NCI-H69 (cell line): ENCODE results near the gene CCSER1.
A peak's percentile ranks its signal among the peaks of the same experiment; 100 is the strongest.
"Not testable (repeated sequence)": the region's sequence is repeated elsewhere in the genome, so short reads cannot be mapped to it uniquely, and the experiment has no call there.

Experiments used
- DNase-seq: peaks from one replicate; lab custom pipeline; 2025; lab: John Stamatoyannopoulos, UW

The CCSER1 gene

DNA sequence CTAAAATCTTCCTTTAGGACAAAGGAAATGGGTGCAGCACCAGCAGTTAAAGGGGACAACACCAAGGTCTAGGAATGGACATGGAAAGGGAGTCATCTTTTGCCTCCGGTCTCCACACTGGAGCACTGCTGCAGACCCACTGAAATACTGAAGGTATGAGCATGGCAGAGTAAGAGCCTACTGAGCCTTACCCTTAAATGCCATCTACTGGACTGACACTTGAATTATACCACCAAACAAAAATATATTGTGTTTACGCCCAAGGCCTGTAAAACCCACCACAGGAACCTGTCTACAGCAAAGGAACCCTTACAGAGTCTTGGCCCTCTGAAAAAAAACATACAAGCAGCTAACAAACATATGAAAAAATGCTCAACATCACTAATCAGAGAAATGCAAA, 443.4 kb downstream of the CCSER1 start:
- DNase-seq, result no peak

DNA sequence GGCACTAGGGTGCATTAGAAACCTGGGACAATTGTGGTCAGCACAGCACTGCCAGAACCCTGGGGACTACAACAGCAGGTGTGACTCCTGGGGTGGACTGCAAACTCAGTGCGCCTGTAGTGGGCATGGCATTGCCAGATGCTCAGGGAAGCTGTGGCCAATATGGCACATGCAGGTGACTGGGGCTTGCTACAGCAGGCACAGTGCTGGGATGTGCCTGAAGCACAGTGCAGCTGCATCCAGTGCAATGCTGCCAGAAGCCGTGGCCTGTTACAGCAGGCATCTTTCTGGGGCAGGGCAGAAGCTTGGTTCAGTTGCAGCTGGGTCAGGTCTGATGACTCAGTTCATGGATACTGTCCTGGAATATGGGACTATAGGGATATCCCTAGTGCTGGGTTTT, 445.8 kb downstream of the CCSER1 start:
- DNase-seq, result peak; percentile 66

DNA sequence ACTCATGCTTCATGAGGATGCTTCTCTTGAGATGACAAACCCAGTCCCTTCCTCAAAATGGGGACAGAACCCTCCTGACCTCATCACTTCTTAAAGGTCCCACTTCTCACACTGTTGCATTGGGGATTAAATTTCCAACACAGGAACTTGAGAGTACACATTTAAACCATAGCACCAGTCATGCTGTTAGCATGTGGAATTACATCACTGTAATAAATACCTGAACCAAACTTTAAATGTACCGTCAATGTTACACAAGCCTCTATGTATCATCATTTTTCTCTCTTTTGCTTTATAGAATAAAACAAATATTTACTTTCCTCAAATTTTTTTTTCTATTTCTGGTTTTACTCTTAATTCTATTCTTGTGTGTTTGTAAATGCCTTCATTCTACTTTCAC, 448.2 kb downstream of the CCSER1 start:
- DNase-seq, result no peak

DNA sequence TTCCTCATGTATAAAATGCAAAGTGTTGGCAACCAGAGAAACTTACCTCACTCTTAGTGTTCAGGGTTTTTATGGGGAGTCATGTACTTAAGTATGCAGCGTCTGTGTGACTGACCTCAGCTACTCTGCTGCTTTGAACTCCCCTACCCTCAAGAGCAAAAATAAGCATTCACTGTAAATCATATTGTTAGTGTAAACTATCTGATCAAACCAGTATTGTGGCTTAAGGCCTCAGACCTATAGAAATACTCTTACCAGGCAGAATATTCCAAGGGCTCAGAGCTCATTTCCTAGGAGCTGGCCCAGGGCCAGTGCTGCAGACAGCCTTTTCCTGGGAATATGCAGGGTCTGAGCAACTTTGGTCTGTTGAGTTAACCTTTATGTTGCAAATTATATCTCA, 453.1 kb downstream of the CCSER1 start:
- DNase-seq, result peak; percentile 22

DNA sequence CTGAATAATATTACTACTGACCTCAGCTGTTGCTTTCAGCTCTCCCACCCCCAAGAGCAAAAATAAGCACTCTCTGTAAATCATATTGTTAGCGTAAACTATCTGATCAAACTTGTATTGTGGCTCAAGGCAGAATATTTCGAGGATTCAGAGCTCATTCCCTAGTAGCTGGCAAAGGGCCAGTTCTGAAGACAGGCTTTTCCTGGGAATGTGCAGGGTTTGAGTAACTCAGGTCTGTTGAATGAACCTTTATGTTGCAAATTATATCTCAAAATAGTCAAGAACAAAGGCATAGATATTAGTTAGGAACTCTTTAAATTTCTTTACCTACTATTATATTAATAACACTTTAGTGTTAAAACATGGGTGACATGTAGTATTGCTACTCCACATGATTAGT, 454.9 kb downstream of the CCSER1 start:
- DNase-seq, result peak; percentile 5

DNA sequence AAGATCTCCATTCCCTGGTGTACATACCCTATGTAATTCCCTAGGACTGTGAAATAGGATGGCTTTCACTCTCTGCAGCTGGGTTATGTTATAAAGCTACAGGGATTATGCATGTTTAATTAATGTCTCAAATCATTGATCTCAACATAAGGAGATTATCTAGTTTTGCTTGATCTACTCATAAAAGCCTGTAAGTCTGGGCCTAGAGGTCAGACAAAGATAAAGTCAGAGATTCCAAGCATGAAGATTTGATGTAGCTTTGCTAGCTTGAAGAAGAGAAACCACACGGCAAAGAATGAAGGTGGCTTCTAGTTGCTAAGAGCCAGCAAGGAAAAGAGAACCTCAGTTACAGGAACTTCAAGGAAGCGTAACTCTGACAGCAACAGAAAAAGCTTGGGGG, 456.9 kb downstream of the CCSER1 start:
- no peak for DNase-seq

DNA sequence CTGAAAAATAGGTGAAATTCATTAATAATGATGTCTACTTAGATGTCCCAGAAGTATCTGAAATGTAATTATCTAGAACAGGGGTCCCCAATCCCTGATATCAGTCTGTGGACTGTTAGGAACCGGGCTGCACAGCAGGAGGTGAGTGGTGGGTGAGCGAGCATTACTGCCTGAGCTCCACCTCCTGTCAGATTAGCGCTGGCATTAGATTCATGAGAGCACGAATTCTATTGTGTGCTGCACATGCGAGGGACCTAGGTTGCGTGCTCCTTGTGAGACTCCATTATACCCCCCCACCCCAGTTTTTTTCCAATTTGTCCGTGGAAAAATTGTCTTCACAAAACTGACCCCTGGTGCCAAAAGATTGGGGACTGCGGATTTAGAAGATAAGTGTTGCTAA, 458.8 kb downstream of the CCSER1 start:
- DNase-seq, result no peak

DNA sequence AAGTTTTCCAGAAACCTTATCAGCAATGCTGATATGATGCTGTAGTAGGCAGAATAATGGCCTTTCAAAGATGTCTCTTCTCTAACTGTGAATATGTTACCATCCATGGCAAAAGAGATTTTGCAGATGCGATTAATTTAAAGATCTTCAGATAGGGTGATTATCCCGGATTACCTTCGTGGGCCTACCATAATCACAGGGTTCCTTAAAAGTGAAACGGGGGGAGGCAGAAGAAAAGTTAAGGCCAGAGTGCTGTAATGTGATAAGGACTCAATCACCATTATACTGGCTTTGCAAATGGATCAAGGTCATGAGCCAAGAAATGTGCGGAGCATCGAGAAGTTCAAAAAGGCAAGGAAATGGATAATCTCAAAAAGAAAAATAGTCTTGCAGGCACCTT, 459.6 kb downstream of the CCSER1 start:
- DNase-seq, result no peak

DNA sequence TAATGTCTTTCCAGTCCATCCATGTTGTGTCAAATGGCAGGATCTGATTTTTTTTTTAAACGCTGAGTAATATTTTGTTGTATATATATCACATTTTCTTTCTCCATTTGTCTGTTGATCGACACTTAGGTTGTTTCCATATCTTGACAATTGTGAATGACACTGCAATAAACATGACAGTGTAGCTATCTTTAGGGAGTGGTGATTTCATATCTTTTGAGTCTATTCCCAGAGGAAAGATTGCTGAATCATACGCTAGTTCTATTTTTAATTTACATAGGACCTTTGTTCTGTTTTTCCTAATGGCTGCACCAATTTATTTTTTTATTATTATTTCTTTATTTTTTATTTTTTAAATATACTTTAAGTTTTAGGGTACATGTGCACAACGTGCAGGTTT, 470.7 kb downstream of the CCSER1 start:
- no peak for DNase-seq

DNA sequence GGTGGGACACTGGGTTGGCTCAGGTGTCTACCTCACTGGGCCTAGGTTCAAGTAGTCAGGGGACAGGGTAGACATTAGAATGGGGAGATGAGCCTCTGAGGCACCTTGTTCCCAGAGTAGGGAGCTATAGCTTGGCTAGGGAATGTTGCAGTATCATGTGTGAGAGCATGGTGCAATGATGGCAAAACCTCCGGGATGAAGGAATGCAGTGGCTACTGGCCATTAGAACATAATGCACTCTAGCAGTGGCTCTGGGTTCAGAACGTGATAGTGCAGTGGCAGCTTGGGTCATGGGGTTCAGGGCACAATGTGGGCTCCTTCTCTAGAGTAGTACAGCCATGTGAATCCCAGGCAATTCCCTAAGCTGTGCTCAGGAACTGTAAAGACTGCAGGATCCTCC, 471.5 kb downstream of the CCSER1 start:
- DNase-seq, result no peak

DNA sequence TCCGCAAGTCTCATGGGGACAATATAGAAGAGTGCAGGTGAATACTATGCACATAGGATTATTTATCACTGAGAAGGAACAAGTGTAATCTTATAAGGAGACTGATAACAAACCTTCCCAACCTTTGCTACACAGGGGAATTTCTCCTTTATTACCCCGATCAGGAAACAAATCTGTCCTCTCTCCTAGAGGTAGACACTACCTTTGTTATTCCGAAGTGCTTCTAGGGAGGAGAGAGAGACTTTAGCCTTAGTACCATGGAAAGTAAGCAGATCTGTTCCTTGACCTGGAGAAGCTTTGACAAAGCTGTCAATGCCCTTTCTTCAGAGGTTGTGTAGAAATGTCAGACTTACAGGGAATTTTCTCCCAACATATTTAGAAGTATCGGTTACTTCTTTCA, 475.5 kb downstream of the CCSER1 start:
- no peak for DNase-seq

DNA sequence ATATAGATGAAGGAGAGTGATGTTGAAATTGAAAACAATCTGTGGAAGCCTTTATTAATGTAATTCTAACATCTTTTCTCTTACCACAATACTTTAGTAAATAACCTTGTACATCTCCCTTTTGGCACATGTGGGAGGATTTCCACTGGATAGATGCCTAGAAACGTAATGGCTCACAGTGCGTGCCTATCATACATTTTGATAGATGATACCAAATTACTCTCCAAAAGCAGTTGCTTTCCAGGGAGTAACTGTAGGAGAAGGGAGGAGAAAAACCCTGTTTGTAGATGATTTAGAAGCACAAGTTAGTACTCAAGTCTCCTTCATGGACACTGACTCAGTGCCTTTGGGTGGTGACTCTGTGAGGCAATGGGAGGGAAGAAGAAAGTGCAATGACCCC, 476.3 kb downstream of the CCSER1 start:
- no peak for DNase-seq

DNA sequence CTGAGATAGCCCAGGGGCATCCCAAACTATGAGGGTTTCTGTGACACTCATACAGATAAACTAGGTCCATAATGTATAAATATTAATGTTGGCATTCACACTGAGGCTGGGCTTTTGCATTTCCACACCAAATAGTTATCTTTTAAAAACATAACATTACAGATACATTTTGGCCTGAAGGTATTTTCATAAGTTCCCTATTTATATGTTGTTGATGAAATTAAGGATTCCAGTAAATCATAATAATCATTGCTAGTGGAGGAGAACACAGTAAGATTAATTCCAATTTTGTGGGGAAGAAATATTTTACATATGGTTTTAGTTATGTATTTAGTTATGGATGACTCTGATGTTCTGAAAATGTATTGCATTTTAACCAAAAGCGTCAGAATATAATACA, 479.6 kb downstream of the CCSER1 start:
- DNase-seq, result no peak

DNA sequence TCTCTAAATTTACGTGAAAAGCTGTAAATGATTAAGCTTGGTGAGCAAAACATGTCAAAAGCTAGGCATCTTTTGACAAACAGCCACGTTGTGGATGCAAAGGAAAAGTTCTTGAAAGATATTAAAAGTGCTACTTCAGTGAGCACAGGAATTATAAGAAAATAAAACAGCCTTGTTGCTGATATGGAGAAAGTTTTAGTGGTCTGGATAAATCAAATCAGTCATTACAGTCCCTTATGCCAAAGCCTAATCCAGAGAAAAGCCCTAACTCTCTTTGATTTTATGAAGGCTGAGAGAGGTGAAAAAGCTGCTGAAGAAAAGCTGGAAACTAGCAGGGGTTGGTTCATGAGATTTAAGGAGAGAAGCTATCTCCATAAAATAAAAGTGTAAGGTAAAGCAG, 487.2 kb downstream of the CCSER1 start:
- no peak for DNase-seq

DNA sequence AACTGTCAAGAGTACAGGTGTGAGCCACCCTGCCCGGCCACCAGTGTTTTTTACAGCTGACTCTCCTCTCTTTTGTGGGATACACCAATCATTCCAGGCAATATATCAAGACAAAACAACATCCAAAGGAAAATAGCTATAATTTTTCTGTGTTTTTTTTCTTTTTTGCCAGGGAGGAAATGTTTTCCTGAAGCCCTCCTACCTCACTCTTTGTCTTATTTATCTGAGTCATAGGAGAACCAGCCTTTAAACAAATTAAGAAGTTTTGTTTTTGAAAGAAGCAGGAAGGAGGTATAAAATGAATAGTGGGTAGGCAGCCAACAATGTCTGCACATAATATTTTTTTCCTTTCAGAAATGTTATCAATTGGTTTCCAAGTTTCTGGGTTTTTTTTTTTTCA, 493.9 kb downstream of the CCSER1 start:
- DNase-seq, result no peak

DNA sequence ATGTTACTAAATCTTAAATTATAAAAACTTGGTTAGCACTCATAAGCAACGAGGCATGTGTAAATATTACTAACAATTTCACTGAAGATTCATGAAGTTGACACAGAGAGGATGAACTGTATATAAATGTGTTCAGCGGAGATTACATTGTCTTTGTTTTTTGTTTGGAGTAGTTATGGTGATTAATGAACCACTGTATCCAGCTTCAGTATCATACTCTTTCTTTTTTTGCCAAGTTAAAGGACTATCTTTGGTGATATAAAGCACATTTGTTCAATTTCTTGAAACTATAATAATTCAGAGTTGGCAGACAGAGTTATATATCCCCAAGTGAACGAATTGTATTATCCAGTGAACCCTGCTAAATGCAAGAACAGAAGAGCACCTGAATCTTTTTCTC, 497.6 kb downstream of the CCSER1 start:
- DNase-seq, result no peak

DNA sequence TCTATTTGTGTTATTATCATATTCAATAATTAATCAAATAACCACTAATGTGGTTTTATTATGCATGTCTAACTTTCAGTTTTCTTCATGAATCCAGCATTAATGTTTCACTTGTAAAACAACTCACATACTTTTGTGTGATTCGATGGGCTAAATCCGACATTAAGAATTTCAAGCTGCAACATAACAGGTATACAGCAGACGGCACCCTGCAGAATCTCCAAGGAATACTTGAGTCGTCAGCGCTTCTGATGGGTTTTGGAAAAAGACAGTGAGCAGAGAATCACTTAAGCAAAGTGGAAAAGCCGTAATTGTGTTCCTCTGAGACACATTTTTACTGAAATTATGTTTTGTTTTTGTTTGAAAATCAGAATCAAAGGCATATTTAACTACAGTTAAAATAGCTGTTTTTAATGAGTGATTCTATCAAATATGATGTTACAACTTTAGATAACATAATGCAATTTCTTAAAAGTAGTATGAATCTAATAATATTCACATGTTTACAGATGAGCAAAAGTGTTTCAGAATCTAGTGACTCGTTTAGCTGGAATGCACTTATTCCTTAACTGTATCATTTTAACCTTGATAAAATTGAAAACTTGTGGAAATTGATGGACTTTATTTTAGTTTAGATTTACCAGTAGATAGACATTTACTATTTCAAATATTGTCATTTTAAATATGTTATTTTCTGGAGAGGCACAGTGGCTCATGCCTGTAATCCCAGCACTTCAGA, 514.8 kb downstream of the CCSER1 start:
- no peak for DNase-seq

DNA sequence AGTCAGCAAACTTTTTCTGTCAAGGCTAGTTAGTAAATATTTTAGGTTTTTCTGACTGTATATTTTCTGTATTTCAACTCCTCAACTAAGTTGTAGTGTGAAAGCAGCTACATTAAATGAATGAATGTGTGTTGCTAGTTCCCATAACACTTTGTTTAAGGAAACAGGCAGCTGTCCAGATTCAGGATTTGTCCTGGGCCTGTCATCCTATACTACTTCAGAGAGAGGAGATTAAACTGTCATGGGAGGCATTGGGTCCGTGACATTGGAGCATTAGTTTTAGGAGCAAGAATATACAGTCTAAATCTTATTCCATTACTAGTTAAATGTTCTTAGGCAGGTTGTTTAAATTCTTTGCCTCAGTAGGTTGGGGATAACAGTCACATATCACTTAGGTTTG, 516.0 kb downstream of the CCSER1 start:
- DNase-seq, result no peak

DNA sequence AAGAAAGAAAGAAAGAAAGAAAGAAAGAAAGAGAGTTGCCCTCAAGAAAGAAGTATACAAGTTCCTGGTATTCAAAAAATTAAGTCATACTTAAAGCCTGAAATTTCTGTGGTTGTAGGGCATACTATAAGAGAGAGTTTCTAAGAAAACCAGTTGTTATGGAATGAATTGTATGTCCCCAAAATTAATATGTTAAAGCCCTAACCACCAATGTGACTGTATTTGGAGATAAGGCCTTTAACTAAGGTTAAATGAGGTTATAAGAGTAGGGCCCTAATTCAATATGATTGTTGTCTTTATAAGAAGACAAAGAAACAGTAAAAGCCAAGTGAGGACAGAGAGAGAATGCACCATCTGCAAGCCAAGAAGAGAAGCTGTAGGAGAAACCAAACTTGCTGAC, 521.1 kb downstream of the CCSER1 start:
- no peak for DNase-seq

DNA sequence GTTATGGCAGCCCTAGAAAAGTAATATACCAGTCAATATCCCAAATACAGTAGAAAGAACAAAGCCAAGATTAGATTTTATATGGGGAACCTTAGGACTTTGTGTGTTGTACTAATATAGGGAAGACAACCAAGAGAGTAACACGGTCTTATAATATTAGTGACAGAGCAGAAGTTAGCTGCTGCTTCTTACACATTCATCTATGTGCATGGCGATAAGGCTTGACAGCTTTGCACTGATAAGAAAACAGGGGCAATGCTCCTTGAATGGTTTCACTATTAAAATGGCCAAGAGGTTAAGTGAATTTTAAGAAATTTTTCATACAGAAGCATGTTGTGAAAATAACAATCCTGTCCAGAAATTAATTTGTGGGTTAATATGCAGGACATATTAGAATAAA, 521.6 kb downstream of the CCSER1 start:
- no peak for DNase-seq

DNA sequence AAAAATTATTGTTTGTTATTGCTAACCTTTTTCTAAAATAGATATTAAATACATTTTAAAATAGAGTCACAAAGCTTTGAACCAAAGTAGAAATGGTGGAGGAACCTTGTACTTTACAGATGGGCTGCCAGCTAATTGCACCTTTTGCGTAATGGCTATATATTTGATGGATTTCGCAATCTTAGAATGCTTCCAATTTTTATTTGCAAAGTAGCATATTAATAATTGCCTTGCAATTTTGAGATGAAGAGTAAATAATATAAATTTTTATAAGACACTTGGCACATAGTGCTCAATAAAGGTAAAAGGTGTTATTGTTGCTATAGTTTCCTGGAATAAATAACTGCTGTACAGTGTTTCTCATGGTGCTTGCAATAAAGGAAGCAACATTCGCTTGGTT, 533.5 kb downstream of the CCSER1 start:
- no peak for DNase-seq

DNA sequence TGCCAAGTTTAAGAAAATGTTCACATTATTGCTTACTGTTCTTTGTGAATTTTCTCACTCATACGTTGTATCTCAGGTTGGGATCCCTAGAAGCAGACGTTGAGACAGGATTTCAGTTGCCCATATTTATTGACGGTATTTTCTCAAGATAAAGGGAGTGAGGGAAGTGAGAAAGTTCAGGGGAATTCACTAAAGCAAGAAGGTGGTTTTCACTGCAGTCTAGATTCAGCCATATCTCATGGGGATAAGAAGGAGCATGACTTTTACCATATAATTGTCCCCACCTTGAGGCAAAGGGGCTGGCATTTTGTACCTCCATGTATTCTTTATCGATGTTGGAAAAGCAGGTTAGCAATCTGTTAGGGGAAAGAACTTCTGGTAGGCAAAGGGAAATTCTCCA, 543.0 kb downstream of the CCSER1 start:
- no peak for DNase-seq

DNA sequence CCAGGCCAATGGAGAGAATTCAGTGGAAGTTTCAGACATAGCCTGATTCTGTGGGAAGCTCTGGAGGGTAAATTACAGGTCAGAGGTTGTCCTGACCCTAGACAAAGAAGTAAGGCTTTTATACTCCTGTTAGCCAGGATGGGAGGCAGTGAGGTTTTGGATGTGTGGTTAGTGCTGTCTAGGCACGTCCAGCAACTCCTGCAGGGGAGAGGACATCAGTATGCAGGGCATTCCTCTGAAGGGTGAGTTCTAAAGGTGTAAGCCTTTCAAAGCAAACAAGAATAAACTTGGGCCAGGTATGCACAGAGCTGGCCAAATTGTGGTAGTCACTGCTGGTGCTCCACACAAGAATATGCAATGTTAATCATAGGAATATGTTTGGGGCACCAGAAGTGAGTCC, 562.5 kb downstream of the CCSER1 start:
- DNase-seq, result no peak

DNA sequence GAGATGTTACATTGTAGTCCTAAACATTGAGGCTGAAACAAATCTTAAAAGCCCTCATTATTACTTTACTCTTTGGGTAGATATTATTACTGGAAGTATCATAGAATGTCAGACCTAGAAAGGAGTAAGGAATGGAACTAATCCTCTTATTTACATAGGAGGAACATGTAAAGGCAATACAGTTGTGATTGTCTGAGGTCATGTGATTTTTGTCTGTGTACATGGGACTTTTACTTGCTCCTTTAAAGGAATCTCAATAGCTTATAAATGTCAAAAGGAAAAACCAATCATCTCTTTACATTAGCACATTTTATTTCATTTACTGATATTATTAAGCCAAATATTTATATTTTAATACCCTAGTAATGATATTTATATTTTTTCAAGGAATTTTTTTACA, 568.2 kb downstream of the CCSER1 start:
- no peak for DNase-seq

DNA sequence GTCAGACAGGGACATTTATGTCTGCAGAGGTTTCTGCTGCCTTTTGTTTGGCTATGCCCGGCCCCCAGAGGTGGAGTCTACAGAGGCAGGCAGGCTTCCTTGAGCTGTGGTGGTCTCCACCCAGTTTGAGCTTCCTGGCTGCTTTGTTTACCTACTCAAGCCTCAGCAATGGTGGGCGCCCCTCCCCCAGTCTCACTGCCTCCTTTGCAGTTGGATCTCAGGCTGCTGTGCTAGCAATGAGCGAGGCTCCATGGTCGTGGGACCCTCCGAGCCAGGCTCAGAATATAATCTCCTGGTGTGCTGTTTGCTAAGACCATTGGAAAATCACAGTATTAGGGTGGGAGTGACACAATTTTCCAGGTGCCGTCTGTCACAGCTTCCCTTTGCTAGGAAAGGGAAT, 578.3 kb downstream of the CCSER1 start:
- not testable (repeated sequence) for DNase-seq
